GM12878 (cell line): ENCODE data around the gene GP5. TPM values are rescaled to one million over a fixed set of nuclear protein-coding genes. Genes with fewer than 3 reads are reported as not detected.

Source experiments
- ATAC-seq: fragments of 200-7000 bp; cut with Tn5 transposase; 3 replicates; pipeline ENCODE4 v1.9.1; 2020; ENCODE audit warnings: mild to moderate bottlenecking, moderate library complexity
- BruUV-seq: library from RNA; stranded (reverse); fragments of 400-500 nt; replicated peaks from 2 replicates; lab custom pipeline; 2021; lab: Mats Ljungman, UMichigan
- CTCF ChIA-PET: fragments of 300-600 bp; sonication (Branson Sonifier 250); formaldehyde crosslinking; extraction: SDS; loops from one replicate; lab custom pipeline; 2021; ENCODE audit warnings: inconsistent platforms; lab: Yijun Ruan, JAX
- POLR2A ChIA-PET: fragments of 350-600 bp; formaldehyde crosslinking; extraction: SDS; loops from one replicate; lab custom pipeline; 2021; ENCODE audit warnings: inconsistent platforms; lab: Charles Lee
- RAD21 ChIA-PET: fragments of 300-600 bp; sonication (Branson Sonifier 250); formaldehyde crosslinking; loops from one replicate; lab custom pipeline; 2023; ENCODE audit warnings: antibody characterized with exemption; ENCODE audit not compliant: unreplicated experiment; lab: Charles Lee
- SMC1A ChIA-PET: fragments of 300-600 bp; sonication (Branson Sonifier 250); formaldehyde crosslinking; loops from one replicate; lab custom pipeline; 2023; ENCODE audit not compliant: unreplicated experiment, uncharacterized antibody; lab: Charles Lee
- DNase-seq: peaks from one replicate; pipeline ENCODE4 v3.0.0-alpha.2; 2011; ENCODE audit warnings: low read depth, low spot score
- FAIRE-seq: peaks from 3 replicates; lab custom pipeline; 2011; peaks lifted over from hg19 to GRCh38; lab: Jason Lieb, UNC
- H2AFZ ChIP-seq: 2 replicates; pipeline ENCODE4 v1.6.0; 2011; ENCODE audit warnings: low read depth, low read length, control low read depth; ENCODE audit not compliant: control insufficient read depth
- H3K27ac ChIP-seq: 2 replicates; pipeline ENCODE4 v1.5.1; 2011; ENCODE audit warnings: control low read depth; ENCODE audit not compliant: control insufficient read depth, insufficient read depth
- H3K27me3 ChIP-seq, 2 experiments: replicated peaks in 1 of 2; 2 replicates each; pipeline versions ENCODE4 v1.6.0 to v1.6.1; 2011; ENCODE audit warnings: low read length in 1 of 2; ENCODE audit not compliant: control insufficient read depth in 2 of 2, insufficient read depth in 2 of 2
- H3K36me3 ChIP-seq, 2 experiments: 2 replicates each; pipeline ENCODE4 v1.5.1; 2011; ENCODE audit warnings: low read length in 1 of 2; ENCODE audit not compliant: control insufficient read depth in 2 of 2, insufficient read depth in 2 of 2
- H3K4me1 ChIP-seq: 2 replicates; pipeline ENCODE4 v1.6.1; 2011; ENCODE audit warnings: mild to moderate bottlenecking, low read length, moderate library complexity, mixed read lengths; ENCODE audit not compliant: control insufficient read depth, insufficient read depth
- H3K4me2 ChIP-seq: 2 replicates; pipeline ENCODE4 v1.6.0; 2011; ENCODE audit warnings: control low read depth; ENCODE audit not compliant: control insufficient read depth, insufficient read depth
- H3K4me3 ChIP-seq: fragments of 200-600 bp; sonication (generic); 2 replicates; pipeline ENCODE4 v1.5.1; 2016
- H3K79me2 ChIP-seq: 2 replicates; pipeline ENCODE4 v1.6.0; 2011; ENCODE audit warnings: low read length; ENCODE audit not compliant: control insufficient read depth, insufficient read depth
- H3K9ac ChIP-seq: 2 replicates; pipeline ENCODE4 v1.8.0; 2011; ENCODE audit warnings: low read length, control low read depth, mixed read lengths; ENCODE audit not compliant: control insufficient read depth, insufficient read depth
- H3K9me3 ChIP-seq: replicated peaks from 3 replicates; pipeline ENCODE4 v1.5.1; 2011; ENCODE audit warnings: mild to moderate bottlenecking, low read length; ENCODE audit not compliant: control insufficient read depth, insufficient read depth
- H4K20me1 ChIP-seq: 2 replicates; pipeline ENCODE4 v1.6.0; 2011; ENCODE audit not compliant: control insufficient read depth, insufficient read depth
- CEBPB ChIP-seq, 2 experiments: fragments of 150-350 bp in 1 of 2; IDR thresholded peaks; 2 replicates each; pipeline ENCODE4 v1.6.1; 2012 to 2014; ENCODE audit warnings: low read depth in 2 of 2, low read length in 2 of 2, borderline replicate concordance in 1 of 2, inconsistent platforms in 1 of 2
- EED ChIP-seq: sonication (generic); IDR thresholded peaks from 2 replicates; pipeline ENCODE4 v1.6.1; 2016; ENCODE audit warnings: antibody characterized with exemption, low read depth
- GABPA ChIP-seq: IDR thresholded peaks from 2 replicates; pipeline ENCODE4 v1.6.1; 2014; ENCODE audit warnings: antibody characterized with exemption, low read depth, mild to moderate bottlenecking, inconsistent platforms
- IRF4 ChIP-seq: IDR thresholded peaks from 2 replicates; pipeline ENCODE4 v1.6.1; 2011; ENCODE audit warnings: low read depth, low read length
- MXI1 ChIP-seq: fragments of 150-350 bp; IDR thresholded peaks from 2 replicates; pipeline ENCODE4 v1.6.1; 2011; ENCODE audit warnings: low read depth, mild to moderate bottlenecking, inconsistent platforms, low read length, improper control_type of control experiment
- NFXL1 ChIP-seq: fragments of 450-650 bp; IDR thresholded peaks from 2 replicates; pipeline ENCODE4 v1.6.1; 2017; ENCODE audit warnings: antibody characterized with exemption, mild to moderate bottlenecking, borderline replicate concordance
- PAX8 ChIP-seq: fragments of 450-650 bp; IDR thresholded peaks from 2 replicates; pipeline ENCODE4 v1.6.1; 2017; ENCODE audit warnings: mild to moderate bottlenecking, moderate library complexity
- POLR2AphosphoS2 ChIP-seq: IDR thresholded peaks from 2 replicates; pipeline ENCODE4 v1.6.1; 2011; ENCODE audit warnings: low read depth, mild to moderate bottlenecking, low read length, improper control_type of control experiment, moderate library complexity
- RAD51 ChIP-seq: fragments of 450-650 bp; IDR thresholded peaks from 2 replicates; pipeline ENCODE4 v1.6.1; 2016; ENCODE audit warnings: moderate library complexity, mild to moderate bottlenecking, inconsistent platforms
- SIN3A ChIP-seq: IDR thresholded peaks from 2 replicates; pipeline ENCODE4 v1.6.1; 2012; ENCODE audit warnings: low read depth, low read length, improper control_type of control experiment
- SP1 ChIP-seq: IDR thresholded peaks from one replicate; pipeline ENCODE4 v1.6.1; 2011; ENCODE audit warnings: low read depth, low read length
- SUZ12 ChIP-seq: fragments of 200-600 bp; sonication (generic); IDR thresholded peaks from one replicate; pipeline ENCODE4 v1.6.1; 2018; ENCODE audit warnings: antibody characterized with exemption, mild to moderate bottlenecking; ENCODE audit not compliant: unreplicated experiment
- WGBS: methylation state at CpG from one replicate; pipeline ENCODE4 v1.1.6; 2016; ENCODE audit warnings: low lambda C conversion rate; ENCODE audit not compliant: insufficient replicate concordance, insufficient coverage; ENCODE audit errors: missing lambda C conversion rate; 5-methylcytosine and 5-hydroxymethylcytosine counted together
- in situ Hi-C: fragments of 300-500 bp; cut with MboI; formaldehyde crosslinking; loops from 9 replicates; pipeline ENCODE4 v1.14.3; 2018; ENCODE audit warnings: mixed read lengths
- intact Hi-C: fragments of 100-400 bp; cut with micrococcal nuclease; formaldehyde crosslinking; loops from one replicate; pipeline ENCODE4 v1.14.2; 2022; ENCODE audit not compliant: unreplicated experiment
- polyA plus RNA-seq, 11 experiments: library from polyadenylated mRNA; depleted of rRNA in 4 of 11; unstranded in 6 of 11; stranded (reverse) in 5 of 11; fragments of >200 nt; fragmentation: Nextera tagmentation in 4 of 11; fragmentation: Illumina TruSeq in 1 of 11; extraction: Ambion mirVana in 4 of 11; extraction: Trizol in 1 of 11; gene quantifications; 1 replicate in 1 of 11; 2 replicates in 10 of 11; pipeline versions ENCODE4 v1.2.1 to v1.2.3, GENCODE V29; 2011 to 2016; ENCODE audit warnings: inconsistent platforms in 2 of 11, missing spikeins in 2 of 11, low read depth in 1 of 11
- total RNA-seq, 4 experiments: library from RNA; depleted of rRNA in 3 of 4; stranded (reverse); fragments of >200 nt in 3 of 4; fragmentation: Illumina TruSeq in 1 of 4; extraction: Trizol in 1 of 4; gene quantifications; 2 replicates each; pipeline versions ENCODE4 v1.2.1 to v1.2.3, GENCODE V29; 2013 to 2021
- TF ChIP-seq, protein P1 (sequence below): IDR thresholded peaks from 2 replicates; pipeline ENCODE4 v1.6.1; 2012; ENCODE audit warnings: low read depth, low read length, improper control_type of control experiment

Gene GP5
- total and polyA plus RNA-seq, 10 of the 15 experiments (the other 5 are each of a cell fraction or from before 2014, with no cell fraction given), result not detected

GRCh38 chr3:194383276-194383940 is 15.7 kb downstream of the GP5 start (continued):
- TF ChIP-seq PAX8, result no peak
- no peak for TF ChIP-seq SIN3A
- TF ChIP-seq SP1, result no peak
- TF ChIP-seq NFXL1, result no peak
- no peak for TF ChIP-seq RAD51
- TF ChIP-seq, protein P1, sequence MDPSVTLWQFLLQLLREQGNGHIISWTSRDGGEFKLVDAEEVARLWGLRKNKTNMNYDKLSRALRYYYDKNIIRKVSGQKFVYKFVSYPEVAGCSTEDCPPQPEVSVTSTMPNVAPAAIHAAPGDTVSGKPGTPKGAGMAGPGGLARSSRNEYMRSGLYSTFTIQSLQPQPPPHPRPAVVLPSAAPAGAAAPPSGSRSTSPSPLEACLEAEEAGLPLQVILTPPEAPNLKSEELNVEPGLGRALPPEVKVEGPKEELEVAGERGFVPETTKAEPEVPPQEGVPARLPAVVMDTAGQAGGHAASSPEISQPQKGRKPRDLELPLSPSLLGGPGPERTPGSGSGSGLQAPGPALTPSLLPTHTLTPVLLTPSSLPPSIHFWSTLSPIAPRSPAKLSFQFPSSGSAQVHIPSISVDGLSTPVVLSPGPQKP, result no peak
- no peak for TF ChIP-seq IRF4
- no peak for TF ChIP-seq POLR2AphosphoS2
- no peak for TF ChIP-seq SUZ12
- no peak for TF ChIP-seq CEBPB (IDR thresholded peaks at IDR 0.05; ENCODE audit: borderline replicate concordance in 1 of 2, low read depth in 2 of 2, low read length in 2 of 2)
- no peak for TF ChIP-seq EED

DNA sequence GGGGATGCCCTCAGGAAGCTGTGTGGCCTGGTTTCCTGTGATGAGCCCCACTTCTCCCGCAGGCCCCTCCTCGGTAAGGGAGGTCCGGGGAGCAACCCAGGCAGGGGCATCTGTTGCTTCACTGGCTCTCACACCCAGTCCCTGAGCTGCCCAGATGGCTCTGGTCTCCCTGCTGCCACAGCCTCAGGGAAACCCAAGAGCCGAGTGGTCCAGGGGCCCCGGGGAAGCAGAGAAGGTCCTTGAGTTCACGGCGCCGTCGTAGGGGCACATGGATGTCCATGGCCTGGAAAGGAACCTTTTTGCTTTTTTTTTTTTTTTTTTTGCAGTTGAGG is 16.2 kb downstream of the GP5 start:
- TF ChIP-seq MXI1 (no peak), GABPA (no peak)
- no peaks in the 10 kb centered on the region for H3K4me1 ChIP-seq
- POLR2A ChIA-PET, result no interaction called here
- H3K79me2 ChIP-seq, result no peaks in the 10 kb centered on the region
- H4K20me1 ChIP-seq, result no peaks in the 10 kb centered on the region
- 52% methylated on average over 9 of the region's 9 CpGs for WGBS
- no peak overlapping the region for H3K9ac ChIP-seq
- FAIRE-seq (no peak), DNase-seq (no peak), ATAC-seq (no peak)
- H3K9me3 ChIP-seq, result no peaks in the 10 kb centered on the region
- no peak overlapping the region for H3K4me3 ChIP-seq
- RAD21 ChIA-PET, result no interaction called here
- SMC1A ChIA-PET, result interaction anchor here (0.6 kb wide), 1 partner anchor 9 kb away, joined by 3 read pairs; no protein-coding TSS in a partner anchor
- BruUV-seq, result no TSS peak
- no peak overlapping the region for H2AFZ ChIP-seq
- H3K4me2 ChIP-seq, result no peak overlapping the region
- intact Hi-C loops (no loop called here), in situ Hi-C loops (no loop called here)
- no peak overlapping the region for H3K27ac ChIP-seq
- CTCF ChIA-PET, result no interaction called here
- H3K27me3 ChIP-seq, result no peaks in the 10 kb centered on the region; a peak in 2 of 4 replicates
- H3K36me3 ChIP-seq, result no peaks in the 10 kb centered on the region
